ENCODE results near the gene HES7.

Gene HES7

GRCh38 chr17:8128125-8128784 lies 4.3 kb upstream of the HES7 start:
- H3K36me3 ChIP-seq (ENCODE audit: insufficient read depth, low read length): no peaks in the 10 kb centered on the region
- H3K4me3 ChIP-seq (ENCODE audit: low read length): no peak overlapping the region
- H3K27me3 ChIP-seq (ENCODE audit: insufficient read depth, low read length): peaks cover 23% of the 10 kb centered on the region

GRCh38 chr17:8126491-8127066 lies 2.7 kb upstream of the HES7 start:
- H3K4me1 ChIP-seq (ENCODE audit: insufficient read depth, low read length): peaks cover 39% of the 10 kb centered on the region
- peak overlapping the region; percentile 92 for H2AFZ ChIP-seq (ENCODE audit: low read depth, low read length)
- no peaks in the 10 kb centered on the region for H3K36me3 ChIP-seq (ENCODE audit: insufficient read depth, low read length)
- peaks cover 33% of the 10 kb centered on the region for H3K27me3 ChIP-seq (ENCODE audit: insufficient read depth, low read length)
- no peaks in the 10 kb centered on the region for H3K9me3 ChIP-seq (ENCODE audit: low read length)
- peak overlapping the region; percentile 85 for H3K4me3 ChIP-seq (ENCODE audit: low read length)

More at GRCh38 chr17:8128125-8128784, 4.3 kb upstream of the HES7 start:
- Histone ChIP-seq H3K4me1 (ENCODE audit: insufficient read depth, low read length) (peaks cover 30% of the 10 kb centered on the region), H3K9me3 (ENCODE audit: low read length) (no peaks in the 10 kb centered on the region), H2AFZ (ENCODE audit: low read depth, low read length) (no peak overlapping the region)

- Histone ChIP-seq H3K9me3 (ENCODE audit: low read length) (no peaks in the 10 kb centered on the region), H3K27me3 (ENCODE audit: insufficient read depth, low read length) (peaks cover 33% of the 10 kb centered on the region), H3K4me1 (ENCODE audit: insufficient read depth, low read length) (peaks cover 41% of the 10 kb centered on the region), H3K4me3 (ENCODE audit: low read length) (peak overlapping the region; percentile 85), H3K36me3 (ENCODE audit: insufficient read depth, low read length) (no peaks in the 10 kb centered on the region), H2AFZ (ENCODE audit: low read depth, low read length) (peak overlapping the region; percentile 92)
These were observed 2.1 kb upstream of the HES7 start for GRCh38 chr17:8125947-8126490.

- Histone ChIP-seq H3K9me3 (ENCODE audit: low read length) (no peaks in the 10 kb centered on the region), H3K27me3 (ENCODE audit: insufficient read depth, low read length) (peaks cover 33% of the 10 kb centered on the region), H3K4me1 (ENCODE audit: insufficient read depth, low read length) (peaks cover 43% of the 10 kb centered on the region), H3K36me3 (ENCODE audit: insufficient read depth, low read length) (no peaks in the 10 kb centered on the region), H2AFZ (ENCODE audit: low read depth, low read length) (peak overlapping the region; percentile 92), H3K4me3 (ENCODE audit: low read length) (peak overlapping the region; percentile 85)
These were observed 1.4 kb upstream of the HES7 start for GRCh38 chr17:8125154-8125946.

- no peaks in the 10 kb centered on the region for H3K36me3 ChIP-seq (ENCODE audit: insufficient read depth, low read length)
- H3K27me3 ChIP-seq (ENCODE audit: insufficient read depth, low read length): peaks cover 30% of the 10 kb centered on the region
- no peaks in the 10 kb centered on the region for H3K9me3 ChIP-seq (ENCODE audit: low read length)
- peak overlapping the region; percentile 41 for H2AFZ ChIP-seq (ENCODE audit: low read depth, low read length)
- H3K4me1 ChIP-seq (ENCODE audit: insufficient read depth, low read length): peaks cover 43% of the 10 kb centered on the region
- peak overlapping the region; percentile 85 for H3K4me3 ChIP-seq (ENCODE audit: low read length)
These were observed 646 bp upstream of the HES7 start for GRCh38 chr17:8124350-8125153.

GRCh38 chr17:8122924-8123694 lies 797 bp downstream of the HES7 start:
- H3K27me3 ChIP-seq (ENCODE audit: insufficient read depth, low read length): peaks cover 30% of the 10 kb centered on the region
- H2AFZ ChIP-seq (ENCODE audit: low read depth, low read length): peak overlapping the region; percentile 53
- H3K4me1 ChIP-seq (ENCODE audit: insufficient read depth, low read length): peaks cover 47% of the 10 kb centered on the region
- no peaks in the 10 kb centered on the region for H3K36me3 ChIP-seq (ENCODE audit: insufficient read depth, low read length)
- no peaks in the 10 kb centered on the region for H3K9me3 ChIP-seq (ENCODE audit: low read length)
- peak overlapping the region; percentile 85 for H3K4me3 ChIP-seq (ENCODE audit: low read length)

- Histone ChIP-seq H3K4me3 (ENCODE audit: low read length) (peak overlapping the region; percentile 85), H3K4me1 (ENCODE audit: insufficient read depth, low read length) (peaks cover 52% of the 10 kb centered on the region), H3K27me3 (ENCODE audit: insufficient read depth, low read length) (peaks cover 30% of the 10 kb centered on the region), H3K9me3 (ENCODE audit: low read length) (no peaks in the 10 kb centered on the region), H2AFZ (ENCODE audit: low read depth, low read length) (peak overlapping the region; percentile 69), H3K36me3 (ENCODE audit: insufficient read depth, low read length) (no peaks in the 10 kb centered on the region)
These were observed 1.4 kb downstream of the HES7 start for GRCh38 chr17:8122422-8122923.

GRCh38 chr17:8121681-8122421 lies 2.1 kb downstream of the HES7 start:
- Histone ChIP-seq H3K36me3 (ENCODE audit: insufficient read depth, low read length) (no peaks in the 10 kb centered on the region), H3K4me1 (ENCODE audit: insufficient read depth, low read length) (peaks cover 49% of the 10 kb centered on the region), H3K27me3 (ENCODE audit: insufficient read depth, low read length) (peaks cover 31% of the 10 kb centered on the region), H3K4me3 (ENCODE audit: low read length) (peak overlapping the region; percentile 85), H2AFZ (ENCODE audit: low read depth, low read length) (peak overlapping the region; percentile 69), H3K9me3 (ENCODE audit: low read length) (no peaks in the 10 kb centered on the region)

- no peaks in the 10 kb centered on the region for H3K9me3 ChIP-seq (ENCODE audit: low read length)
- H3K4me3 ChIP-seq (ENCODE audit: low read length): peak overlapping the region; percentile 85
- H2AFZ ChIP-seq (ENCODE audit: low read depth, low read length): no peak overlapping the region
- peaks cover 36% of the 10 kb centered on the region for H3K27me3 ChIP-seq (ENCODE audit: insufficient read depth, low read length)
- H3K4me1 ChIP-seq (ENCODE audit: insufficient read depth, low read length): peaks cover 49% of the 10 kb centered on the region
- no peaks in the 10 kb centered on the region for H3K36me3 ChIP-seq (ENCODE audit: insufficient read depth, low read length)
These were observed 2.6 kb downstream of the HES7 start for GRCh38 chr17:8121407-8121680.

- peak overlapping the region; percentile 85 for H3K4me3 ChIP-seq (ENCODE audit: low read length)
- peaks cover 46% of the 10 kb centered on the region for H3K4me1 ChIP-seq (ENCODE audit: insufficient read depth, low read length)
- peaks cover 42% of the 10 kb centered on the region for H3K27me3 ChIP-seq (ENCODE audit: insufficient read depth, low read length)
- H3K36me3 ChIP-seq (ENCODE audit: insufficient read depth, low read length): no peaks in the 10 kb centered on the region
- no peak overlapping the region for H2AFZ ChIP-seq (ENCODE audit: low read depth, low read length)
- no peaks in the 10 kb centered on the region for H3K9me3 ChIP-seq (ENCODE audit: low read length)
These were observed 3.1 kb downstream of the HES7 start for GRCh38 chr17:8120520-8121406.
